ENCODE data around the gene DGLUCY. TPM values are rescaled to one million over a fixed set of nuclear protein-coding genes. Genes with fewer than 3 reads are reported as not detected.

The DGLUCY gene
- total RNA-seq, 1 experiment from 2014 or later = 67.0 TPM

- Histone ChIP-seq H2AFZ (ENCODE audit: low read depth, low read length, poor library complexity, severe bottlenecking) (no peak overlapping the region), H4K20me1 (ENCODE audit: insufficient read depth) (no peaks in the 10 kb centered on the region), H3K27ac (ENCODE audit: low read depth, low read length) (peak overlapping the region; percentile 51), H3K4me2 (ENCODE audit: low read length) (peak overlapping the region; percentile 50), H3K79me2 (ENCODE audit: insufficient read depth, low read length) (peaks cover 6% of the 10 kb centered on the region; the same call in 1 of the 2 replicates), H3K36me3 (ENCODE audit: control insufficient read depth in 1 of 2, insufficient read depth in 2 of 2, low read length in 2 of 2) (peaks cover 6 to 12% of the 10 kb centered on the region in 2 experiments; a peak in 3 of 4 replicates), H3K9me2 (ENCODE audit: insufficient read depth) (no peaks in the 10 kb centered on the region), H3K4me1 (ENCODE audit: control insufficient read depth in 1 of 2, insufficient read depth in 2 of 2, low read length in 2 of 2) (peaks cover 14 to 16% of the 10 kb centered on the region in 2 experiments), H3K4me3 (replicated peaks in 1 of 2; ENCODE audit: low read depth in 1 of 2, low read length in 2 of 2) (no peak overlapping the region), H3K9ac (ENCODE audit: low read length) (peak overlapping the region; percentile 29; the same call in 1 of the 2 replicates), H3K9me3 (ENCODE audit: control insufficient read depth in 1 of 2, insufficient read depth in 1 of 2, low read depth in 1 of 2, low read length in 2 of 2) (no peaks in the 10 kb centered on the region), H3K27me3 (ENCODE audit: insufficient read depth, low read length) (no peaks in the 10 kb centered on the region)
- ATAC-seq (peak; percentile 89), DNase-seq (ENCODE audit: low read depth, low spot score) (peak; percentile 29)
- TF ChIP-seq CBX3 (IDR thresholded peaks at IDR 0.05; ENCODE audit: low read depth) = no peak
- no peak for TF ChIP-seq ATF3 (IDR thresholded peaks at IDR 0.05)
- no TSS peak for BruUV-seq (replicated peaks)
- RAD21 ChIA-PET (ENCODE audit: low non-redundant PET in 1 of 2, low total read pairs in 2 of 2, uncharacterized antibody in 2 of 2, unreplicated experiment in 2 of 2) = no interaction called here
- POLR2A ChIA-PET = no interaction called here
- intact Hi-C loops (cut with micrococcal nuclease) = no loop called here
- CTCF ChIA-PET = interaction anchor here (0.6 to 1.1 kb wide), 2 partner anchors 18 to 252 kb away, joined by 3 to 5 read pairs; no protein-coding TSS in a partner anchor
These were observed 41.2 kb downstream of the DGLUCY start for GRCh38 chr14:91154851-91155625.

GRCh38 chr14:91155626-91156089 is 41.8 kb downstream of the DGLUCY start:
- H3K9me3 ChIP-seq (ENCODE audit: control insufficient read depth in 1 of 2, insufficient read depth in 1 of 2, low read depth in 1 of 2, low read length in 2 of 2) = no peaks in the 10 kb centered on the region
- TF ChIP-seq RAD21 (IDR thresholded peaks at IDR 0.05; ENCODE audit: low read depth) (no peak), EZH2phosphoT487 (IDR thresholded peaks at IDR 0.05; ENCODE audit: borderline replicate concordance) (no peak), CTCF (IDR thresholded peaks at IDR 0.05 in 2 of 3, conservative IDR thresholded peaks at IDR 0.05 in 1 of 3; ENCODE audit: borderline replicate concordance in 1 of 3, insufficient read depth in 1 of 3, low read depth in 2 of 3, low read length in 2 of 3) (peak in 2 of 3 experiments; percentile 16 to 44; a peak in 3 of 6 replicates), SIN3A (IDR thresholded peaks at IDR 0.05; ENCODE audit: low read depth) (no peak), REST (IDR thresholded peaks at IDR 0.05; ENCODE audit: low read depth) (no peak), CBX3 (IDR thresholded peaks at IDR 0.05; ENCODE audit: low read depth) (no peak), YY1 (IDR thresholded peaks at IDR 0.05; ENCODE audit: extremely low read depth, insufficient replicate concordance, low read depth, low read length) (no peak)
- no TSS peak for BruUV-seq (replicated peaks)
- peaks cover 12 to 18% of the 10 kb centered on the region in 2 experiments; a peak in 3 of 4 replicates for H3K36me3 ChIP-seq (ENCODE audit: control insufficient read depth in 1 of 2, insufficient read depth in 2 of 2, low read length in 2 of 2)
- CTCF ChIA-PET = no interaction called here
- RAD21 ChIA-PET (ENCODE audit: low non-redundant PET in 1 of 2, low total read pairs in 2 of 2, uncharacterized antibody in 2 of 2, unreplicated experiment in 2 of 2) = no interaction called here
- peaks cover 6% of the 10 kb centered on the region; the same call in 1 of the 2 replicates for H3K79me2 ChIP-seq (ENCODE audit: insufficient read depth, low read length)
- H3K9me2 ChIP-seq (ENCODE audit: insufficient read depth) = no peaks in the 10 kb centered on the region
- no peaks in the 10 kb centered on the region for H4K20me1 ChIP-seq (ENCODE audit: insufficient read depth)
- H3K9ac ChIP-seq (ENCODE audit: low read length) = no peak overlapping the region
- no peaks in the 10 kb centered on the region for H3K27me3 ChIP-seq (ENCODE audit: insufficient read depth, low read length)
- no peak overlapping the region for H3K4me3 ChIP-seq (replicated peaks in 1 of 2; ENCODE audit: low read depth in 1 of 2, low read length in 2 of 2)
- H3K4me2 ChIP-seq (ENCODE audit: low read length) = peak overlapping the region; percentile 50; the same call in 1 of the 2 replicates
- DNase-seq (ENCODE audit: low read depth, low spot score) (no peak), ATAC-seq (peak; percentile 41; the same call in 1 of the 2 replicates)
- 0 out of 2 replicates have a peak overlapping the region, but pooled peaks have one; percentile 51 for H3K27ac ChIP-seq (ENCODE audit: low read depth, low read length)
- no peak overlapping the region for H2AFZ ChIP-seq (ENCODE audit: low read depth, low read length, poor library complexity, severe bottlenecking)
- H3K4me1 ChIP-seq (ENCODE audit: control insufficient read depth in 1 of 2, insufficient read depth in 2 of 2, low read length in 2 of 2) = peaks cover 14 to 16% of the 10 kb centered on the region in 2 experiments
- POLR2A ChIA-PET = no interaction called here
- intact Hi-C loops (cut with micrococcal nuclease) = no loop called here
